SKM-1 (cell line): ENCODE data around the gene ATP6V0D1.

Experiments used
- DNase-seq: peaks from one replicate; lab custom pipeline; 2025; ENCODE audit not compliant: unreplicated experiment; lab: John Stamatoyannopoulos, UW

ATP6V0D1 gene

DNA sequence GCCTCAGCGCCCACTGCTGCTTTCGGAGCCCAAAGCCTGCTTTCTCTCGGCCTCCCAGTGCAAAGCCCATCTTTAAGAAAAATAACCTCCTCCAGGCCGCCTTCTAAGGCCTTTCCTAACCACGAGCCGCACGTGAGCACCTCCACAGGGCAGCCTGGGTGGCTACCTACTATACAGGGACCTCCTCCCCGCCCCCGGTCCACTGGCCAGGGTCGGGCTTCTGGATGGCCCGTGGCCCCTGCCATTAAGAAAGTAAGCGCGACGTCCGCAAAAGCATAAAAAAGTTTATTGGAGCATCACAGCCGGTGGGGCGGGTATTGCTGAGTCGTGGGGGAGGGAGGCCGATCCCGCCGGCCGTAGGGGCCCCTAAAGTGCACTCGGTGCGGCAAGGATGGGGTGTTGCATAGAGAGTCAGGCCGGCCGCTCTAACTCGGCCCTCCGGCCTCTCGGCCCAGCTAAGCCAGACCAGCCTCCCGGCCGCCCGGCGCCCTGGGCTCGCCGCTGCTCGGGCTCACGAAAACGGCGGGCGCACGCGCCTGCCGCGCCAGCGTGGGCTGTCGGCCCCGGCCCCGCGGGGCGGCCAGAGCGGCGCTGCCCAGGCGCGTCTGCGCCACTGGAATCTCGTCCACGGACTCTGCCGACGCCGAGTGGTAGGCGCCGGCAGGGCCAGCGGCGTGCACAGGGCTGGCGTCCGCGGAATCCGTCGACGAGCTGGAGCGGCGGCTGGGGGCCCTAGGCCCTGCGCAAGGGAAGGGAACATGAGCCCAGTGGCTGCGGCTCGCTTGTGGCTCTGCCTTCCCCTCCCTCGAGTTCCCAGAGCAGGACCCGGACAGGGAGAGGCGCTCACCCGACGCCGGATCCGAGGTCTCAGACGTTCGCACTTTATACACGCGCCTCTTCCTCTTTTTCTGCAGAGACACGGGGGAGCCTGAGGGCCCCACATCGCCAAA lies 86.5 kb downstream of the ATP6V0D1 start:
- DNase-seq, result no peak

DNA sequence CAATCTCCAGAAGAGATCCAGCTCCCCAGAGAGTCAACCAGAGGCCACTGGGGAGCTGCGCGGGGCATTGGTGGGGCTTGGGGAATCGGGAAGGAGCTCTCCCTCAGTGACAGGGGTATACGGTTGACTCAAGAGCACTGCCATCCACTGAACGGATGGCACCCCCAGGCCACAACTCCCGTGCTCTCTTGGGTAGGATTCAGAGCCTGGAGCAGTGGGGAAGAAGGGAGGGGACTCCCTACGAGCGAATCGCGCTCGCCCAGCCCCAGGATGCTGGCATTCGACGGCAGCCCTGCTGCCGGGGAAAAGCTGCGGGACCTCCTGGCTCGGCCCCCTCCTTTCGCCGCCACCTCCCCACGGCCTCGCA lies 87.2 kb downstream of the ATP6V0D1 start:
- no peak for DNase-seq

DNA sequence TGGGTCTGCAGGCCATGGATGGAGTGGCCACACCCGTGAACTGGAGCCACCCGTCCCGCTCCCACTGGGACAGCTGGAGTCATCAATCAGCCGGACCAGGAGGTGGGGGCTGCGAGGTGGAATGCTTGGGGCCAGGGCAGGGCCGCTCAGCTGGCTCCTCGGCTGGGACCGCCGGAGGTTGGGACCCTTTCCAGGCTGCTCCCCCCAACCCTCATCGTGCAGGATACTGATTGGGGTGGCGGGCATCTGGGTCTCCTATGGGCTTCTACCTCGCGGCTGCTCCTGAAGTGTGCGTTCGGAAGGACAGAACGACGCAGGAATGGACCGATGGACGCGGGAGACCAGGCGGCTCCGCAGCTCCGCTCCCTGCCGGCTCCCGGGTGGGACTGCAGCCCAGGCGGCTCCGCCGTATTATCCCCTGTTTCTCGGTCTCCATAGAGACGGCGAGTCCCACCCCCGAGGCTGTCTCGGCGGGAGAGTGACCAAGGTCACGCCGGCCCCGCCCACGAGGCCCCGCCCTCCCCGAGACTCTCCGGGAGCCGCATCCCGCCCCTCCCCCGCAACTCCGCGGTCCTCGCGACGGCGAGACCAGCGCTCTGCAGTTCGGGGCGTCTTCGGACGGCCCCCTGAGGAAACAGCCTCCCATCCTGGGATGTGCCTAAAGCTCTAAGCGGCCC lies 87.7 kb downstream of the ATP6V0D1 start, which contains the start of gene TPPP3:
Gene TPPP3, minus strand, starts transcription at position 388 of the 677 bp plus-strand sequence. CDS start 2,387 bp downstream, outside the sequence.
- DNase-seq, result no peak

DNA sequence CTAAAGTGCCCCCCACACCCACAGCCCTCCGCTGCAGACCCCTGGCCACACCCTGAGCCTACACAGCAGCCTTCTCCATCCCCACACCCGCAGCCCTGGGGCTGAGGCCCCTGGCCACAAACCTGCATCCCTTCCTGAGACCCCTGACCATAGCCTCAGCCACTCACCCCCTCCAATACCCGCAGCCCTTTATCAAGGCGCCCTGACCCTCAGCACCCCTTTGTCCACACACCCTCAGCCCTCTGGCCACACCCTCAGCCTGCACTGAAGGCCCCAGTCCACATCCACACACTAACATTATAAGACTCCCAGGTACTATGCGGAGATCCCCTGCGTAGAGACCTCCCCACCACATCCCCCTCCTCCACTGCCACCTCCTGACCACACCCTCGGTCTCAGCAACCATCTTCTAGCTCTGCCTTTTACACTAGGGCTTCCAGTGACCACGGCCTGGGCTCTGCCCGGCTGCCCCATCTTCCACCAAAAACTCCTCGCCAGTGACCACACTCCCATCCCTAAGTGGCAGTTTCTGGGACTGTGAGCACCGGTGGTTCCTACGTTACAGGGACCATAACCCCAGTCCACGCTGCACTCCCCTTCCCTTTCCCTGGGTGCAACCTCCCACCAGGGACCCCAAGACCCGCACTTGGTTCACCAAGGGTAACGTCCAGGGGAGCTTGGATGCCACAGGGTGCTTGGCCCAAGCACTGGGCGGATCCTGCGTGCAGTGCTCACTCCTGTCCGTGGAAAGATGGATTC lies 88.5 kb downstream of the ATP6V0D1 start:
- DNase-seq, result no peak

DNA sequence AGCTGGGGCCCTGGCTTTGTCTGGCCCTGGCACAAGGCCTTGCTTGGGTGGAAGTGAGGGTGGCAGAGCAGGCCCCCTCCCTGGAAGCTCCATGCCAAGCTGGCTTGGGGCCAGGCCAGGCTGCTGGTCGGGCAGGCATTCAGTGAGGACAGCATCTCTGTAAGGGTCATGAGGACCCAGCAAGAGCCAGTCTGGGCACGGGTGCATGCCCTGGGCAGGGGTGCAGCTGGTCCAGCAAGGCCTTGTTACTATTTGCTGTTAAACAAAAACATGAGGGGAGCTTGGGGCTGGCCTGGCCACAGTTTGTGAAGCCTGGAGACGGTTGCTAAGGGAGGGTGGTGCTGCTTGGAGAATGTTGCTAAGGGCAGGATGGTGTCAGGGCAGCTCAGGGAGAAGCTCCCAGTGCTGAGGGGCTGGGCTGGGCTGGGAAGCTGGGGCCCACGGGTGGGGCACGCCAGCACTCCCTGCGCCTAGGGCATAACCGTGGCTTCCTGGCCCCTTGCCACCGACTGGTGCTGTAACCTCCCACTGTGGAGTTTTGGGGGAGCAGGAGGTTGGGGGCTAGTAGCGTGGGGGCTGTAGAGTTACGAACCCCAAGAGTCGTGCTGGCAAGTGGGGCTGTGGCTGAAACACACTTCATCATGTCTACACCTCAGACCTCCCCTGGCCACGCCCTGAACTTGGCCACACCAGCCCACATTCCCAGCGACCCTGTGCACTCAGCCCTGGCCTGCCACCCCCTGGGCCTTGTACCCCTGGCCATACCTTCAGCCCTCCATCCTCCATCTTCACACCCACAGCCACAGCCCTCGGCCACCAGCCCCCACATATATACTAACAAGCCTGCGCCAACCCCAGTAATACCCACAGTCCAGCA lies 89.3 kb downstream of the ATP6V0D1 start:
- no peak for DNase-seq

DNA sequence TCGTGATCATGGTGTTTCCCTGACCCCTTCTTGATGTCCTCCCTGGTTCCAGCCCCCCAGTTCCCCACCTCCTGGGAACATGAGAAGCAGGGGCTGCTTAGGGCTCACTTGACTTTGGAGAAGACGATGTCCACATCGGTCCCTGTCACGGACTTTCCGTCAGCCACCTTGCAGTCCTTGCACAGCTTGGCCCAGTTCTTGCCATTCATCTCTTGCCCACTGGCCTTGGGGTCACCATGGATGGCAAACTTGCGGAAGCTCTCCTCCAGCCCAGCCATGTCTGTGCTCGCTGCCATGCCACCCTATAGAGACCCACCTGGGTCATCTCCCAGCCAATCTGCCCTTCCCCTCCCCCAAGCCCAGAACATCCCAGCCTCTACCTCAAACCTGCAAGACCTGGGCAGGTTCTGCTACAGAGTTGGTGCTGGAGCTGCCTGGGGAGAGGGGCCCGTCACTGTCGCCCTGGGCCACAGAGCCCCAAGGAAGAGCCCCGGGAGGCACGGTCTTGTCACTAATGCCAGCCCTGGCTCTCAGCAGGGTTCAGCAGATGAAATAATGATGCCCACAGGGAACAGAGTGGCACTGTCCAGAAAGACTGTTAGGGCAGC lies 90.0 kb downstream of the ATP6V0D1 start:
- DNase-seq, result no peak

DNA sequence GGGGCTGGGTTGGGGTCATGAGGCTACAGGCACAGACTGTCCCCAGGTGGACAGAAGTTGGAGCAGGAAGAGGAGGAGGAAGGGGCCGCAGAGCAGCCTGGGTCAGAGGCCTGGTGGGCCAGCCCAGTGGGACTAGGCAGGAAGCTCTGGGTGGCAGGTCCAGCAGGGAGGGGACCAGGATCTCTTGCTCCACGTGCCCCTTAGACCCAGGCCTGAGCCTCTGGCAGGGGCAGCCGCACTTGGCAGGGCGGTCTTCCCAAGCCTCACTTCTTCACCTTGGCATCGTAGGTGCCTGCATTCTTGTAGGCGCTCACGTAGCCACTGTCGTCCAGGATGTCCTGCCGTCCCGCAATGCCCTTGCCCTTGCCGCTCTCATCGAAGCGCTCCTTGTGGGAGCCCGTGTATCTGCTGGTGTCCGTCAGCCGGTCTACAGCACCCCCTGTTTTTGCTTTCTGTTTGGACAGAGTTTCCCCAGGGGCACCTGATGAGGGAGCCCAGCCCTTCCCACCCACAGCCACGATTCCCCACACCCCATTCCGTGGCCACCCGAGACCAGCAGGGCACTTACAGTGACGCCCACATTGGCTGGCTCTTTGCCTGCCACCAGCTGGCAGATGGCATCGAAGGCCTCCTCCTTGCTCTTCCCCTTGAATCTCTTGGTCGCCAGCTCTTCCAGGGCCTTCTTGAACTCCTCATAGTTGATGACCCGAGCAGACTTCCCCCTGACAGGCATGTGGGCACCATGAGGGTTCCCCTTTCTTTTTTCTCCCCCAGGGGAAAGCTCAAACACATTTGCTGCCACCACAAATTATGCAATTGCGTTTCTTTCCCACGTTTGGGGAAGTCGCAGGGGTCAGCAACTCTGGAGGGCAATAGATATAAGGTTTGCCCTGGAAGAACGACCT lies 90.8 kb downstream of the ATP6V0D1 start:
- peak; percentile 85 for DNase-seq

DNA sequence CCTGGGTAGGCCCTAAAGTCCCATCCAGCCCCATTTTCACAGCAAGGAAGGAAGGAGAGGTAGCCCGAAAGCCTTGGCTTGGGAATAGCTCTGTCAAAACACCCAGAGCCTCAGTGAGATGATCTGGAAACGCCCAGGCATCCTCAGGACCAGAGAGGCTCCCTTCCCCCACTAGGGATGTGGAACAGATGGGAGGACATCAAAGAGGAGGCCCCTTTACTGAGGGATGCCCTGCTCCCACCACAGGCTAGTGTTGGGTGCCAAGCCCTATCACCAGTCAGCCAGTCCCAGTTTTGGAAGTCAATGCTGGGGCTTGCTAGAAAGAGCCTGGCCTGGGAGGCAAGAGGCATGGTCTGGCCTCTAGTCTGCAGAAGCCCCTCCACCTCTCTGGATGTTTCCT lies 92.4 kb downstream of the ATP6V0D1 start:
- no peak for DNase-seq

DNA sequence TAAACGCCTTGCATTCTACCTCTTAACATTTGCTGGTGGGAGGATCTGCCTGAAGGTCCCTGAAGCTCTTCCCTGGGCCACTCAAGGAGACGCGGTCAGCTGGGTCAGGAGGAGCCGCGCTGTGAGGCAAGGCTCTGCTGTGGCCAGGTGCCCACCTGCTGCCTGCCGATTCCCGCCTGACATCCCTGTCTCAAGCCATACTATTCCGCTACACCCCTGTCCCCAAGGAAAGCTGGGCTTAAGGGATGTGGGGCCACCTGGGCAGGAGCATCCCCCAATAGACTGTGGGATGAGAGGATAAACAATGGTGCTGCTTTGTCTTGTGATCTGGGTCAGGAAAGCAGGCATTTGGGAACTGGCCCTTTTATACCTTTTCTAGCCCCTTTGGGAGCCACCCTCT lies 92.8 kb downstream of the ATP6V0D1 start:
- no peak for DNase-seq
